Measurements from ENCODE around the gene RIOK2.

DNA sequence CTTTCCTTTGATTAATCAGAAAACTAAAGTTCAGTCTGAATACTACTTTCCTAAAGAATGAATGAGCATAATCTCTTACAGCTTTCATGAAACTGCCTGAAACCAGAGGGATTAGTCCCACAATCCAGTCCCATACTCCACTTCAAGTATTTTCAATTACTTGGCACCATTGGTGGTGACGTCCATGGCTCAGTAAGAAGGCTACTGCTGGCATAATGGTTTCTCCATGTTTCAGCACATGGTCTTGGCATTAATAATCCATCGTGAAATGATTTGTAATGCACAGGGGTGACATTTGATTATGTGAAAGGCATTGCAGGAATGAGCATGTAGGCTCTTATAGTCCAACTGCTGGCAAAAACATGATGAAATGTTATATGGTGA is 64.0 kb downstream of the RIOK2 start:
- TF ChIP-seq ZFP30 (CRISPR knock-in tag; IDR thresholded peaks at IDR 0.05), result no peak
- TF ChIP-seq ZFP3 (CRISPR knock-in tag; IDR thresholded peaks at IDR 0.05), result no peak
- TF ChIP-seq, protein P1, sequence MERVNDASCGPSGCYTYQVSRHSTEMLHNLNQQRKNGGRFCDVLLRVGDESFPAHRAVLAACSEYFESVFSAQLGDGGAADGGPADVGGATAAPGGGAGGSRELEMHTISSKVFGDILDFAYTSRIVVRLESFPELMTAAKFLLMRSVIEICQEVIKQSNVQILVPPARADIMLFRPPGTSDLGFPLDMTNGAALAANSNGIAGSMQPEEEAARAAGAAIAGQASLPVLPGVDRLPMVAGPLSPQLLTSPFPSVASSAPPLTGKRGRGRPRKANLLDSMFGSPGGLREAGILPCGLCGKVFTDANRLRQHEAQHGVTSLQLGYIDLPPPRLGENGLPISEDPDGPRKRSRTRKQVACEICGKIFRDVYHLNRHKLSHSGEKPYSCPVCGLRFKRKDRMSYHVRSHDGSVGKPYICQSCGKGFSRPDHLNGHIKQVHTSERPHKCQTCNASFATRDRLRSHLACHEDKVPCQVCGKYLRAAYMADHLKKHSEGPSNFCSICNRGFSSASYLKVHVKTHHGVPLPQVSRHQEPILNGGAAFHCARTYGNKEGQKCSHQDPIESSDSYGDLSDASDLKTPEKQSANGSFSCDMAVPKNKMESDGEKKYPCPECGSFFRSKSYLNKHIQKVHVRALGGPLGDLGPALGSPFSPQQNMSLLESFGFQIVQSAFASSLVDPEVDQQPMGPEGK (CRISPR knock-in tag; IDR thresholded peaks at IDR 0.05; ENCODE audit: borderline replicate concordance), result no peak
- no peak for TF ChIP-seq RARB (CRISPR knock-in tag; IDR thresholded peaks at IDR 0.05)
- no peak for TF ChIP-seq BACH2 (CRISPR knock-in tag; IDR thresholded peaks at IDR 0.05; ENCODE audit: borderline replicate concordance)
- no peak for TF ChIP-seq ZC3H10 (CRISPR knock-in tag; IDR thresholded peaks at IDR 0.05)
- TF ChIP-seq SNAI2 (CRISPR knock-in tag; IDR thresholded peaks at IDR 0.05), result no peak
- TF ChIP-seq, protein P2, sequence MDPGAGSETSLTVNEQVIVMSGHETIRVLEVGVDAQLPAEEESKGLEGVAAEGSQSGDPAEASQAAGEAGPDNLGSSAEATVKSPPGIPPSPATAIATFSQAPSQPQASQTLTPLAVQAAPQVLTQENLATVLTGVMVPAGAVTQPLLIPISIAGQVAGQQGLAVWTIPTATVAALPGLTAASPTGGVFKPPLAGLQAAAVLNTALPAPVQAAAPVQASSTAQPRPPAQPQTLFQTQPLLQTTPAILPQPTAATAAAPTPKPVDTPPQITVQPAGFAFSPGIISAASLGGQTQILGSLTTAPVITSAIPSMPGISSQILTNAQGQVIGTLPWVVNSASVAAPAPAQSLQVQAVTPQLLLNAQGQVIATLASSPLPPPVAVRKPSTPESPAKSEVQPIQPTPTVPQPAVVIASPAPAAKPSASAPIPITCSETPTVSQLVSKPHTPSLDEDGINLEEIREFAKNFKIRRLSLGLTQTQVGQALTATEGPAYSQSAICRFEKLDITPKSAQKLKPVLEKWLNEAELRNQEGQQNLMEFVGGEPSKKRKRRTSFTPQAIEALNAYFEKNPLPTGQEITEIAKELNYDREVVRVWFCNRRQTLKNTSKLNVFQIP (CRISPR knock-in tag; IDR thresholded peaks at IDR 0.05; ENCODE audit: borderline replicate concordance, low read depth), result no peak
- TF ChIP-seq, protein P3, sequence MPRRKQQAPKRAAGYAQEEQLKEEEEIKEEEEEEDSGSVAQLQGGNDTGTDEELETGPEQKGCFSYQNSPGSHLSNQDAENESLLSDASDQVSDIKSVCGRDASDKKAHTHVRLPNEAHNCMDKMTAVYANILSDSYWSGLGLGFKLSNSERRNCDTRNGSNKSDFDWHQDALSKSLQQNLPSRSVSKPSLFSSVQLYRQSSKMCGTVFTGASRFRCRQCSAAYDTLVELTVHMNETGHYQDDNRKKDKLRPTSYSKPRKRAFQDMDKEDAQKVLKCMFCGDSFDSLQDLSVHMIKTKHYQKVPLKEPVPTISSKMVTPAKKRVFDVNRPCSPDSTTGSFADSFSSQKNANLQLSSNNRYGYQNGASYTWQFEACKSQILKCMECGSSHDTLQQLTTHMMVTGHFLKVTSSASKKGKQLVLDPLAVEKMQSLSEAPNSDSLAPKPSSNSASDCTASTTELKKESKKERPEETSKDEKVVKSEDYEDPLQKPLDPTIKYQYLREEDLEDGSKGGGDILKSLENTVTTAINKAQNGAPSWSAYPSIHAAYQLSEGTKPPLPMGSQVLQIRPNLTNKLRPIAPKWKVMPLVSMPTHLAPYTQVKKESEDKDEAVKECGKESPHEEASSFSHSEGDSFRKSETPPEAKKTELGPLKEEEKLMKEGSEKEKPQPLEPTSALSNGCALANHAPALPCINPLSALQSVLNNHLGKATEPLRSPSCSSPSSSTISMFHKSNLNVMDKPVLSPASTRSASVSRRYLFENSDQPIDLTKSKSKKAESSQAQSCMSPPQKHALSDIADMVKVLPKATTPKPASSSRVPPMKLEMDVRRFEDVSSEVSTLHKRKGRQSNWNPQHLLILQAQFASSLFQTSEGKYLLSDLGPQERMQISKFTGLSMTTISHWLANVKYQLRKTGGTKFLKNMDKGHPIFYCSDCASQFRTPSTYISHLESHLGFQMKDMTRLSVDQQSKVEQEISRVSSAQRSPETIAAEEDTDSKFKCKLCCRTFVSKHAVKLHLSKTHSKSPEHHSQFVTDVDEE (CRISPR knock-in tag; IDR thresholded peaks at IDR 0.05), result no peak
- TF ChIP-seq ESRRG (CRISPR knock-in tag; IDR thresholded peaks at IDR 0.05), result no peak
